NCI-H1436 treated with DMSO at 0.1 percent for 48 hours (cell line): ENCODE measurements around the gene CCDC61.

ENCODE experiments used
- DNase-seq: peaks from one replicate; lab custom pipeline; 2025; lab: John Stamatoyannopoulos, UW

CCDC61 gene

GRCh38 chr19:45994998-45995714 lies at the start of gene CCDC61:
Gene CCDC61, plus strand, starts transcription at chr19:45995467. Its CDS starts 7,552 bp downstream, at chr19:46003019.
- peak; percentile 98 for DNase-seq

GRCh38 chr19:45947926-45948325 lies 47.3 kb upstream of the CCDC61 start:
- DNase-seq, result no peak

- DNase-seq, result no peak
Observed at GRCh38 chr19:45952341-45952685, 43.0 kb upstream of the CCDC61 start.

- DNase-seq, result no peak
Observed at GRCh38 chr19:45952686-45953505, 42.4 kb upstream of the CCDC61 start.

GRCh38 chr19:45953676-45954075 lies 41.6 kb upstream of the CCDC61 start:
- DNase-seq, result no peak

- DNase-seq, result no peak
Observed at GRCh38 chr19:45954156-45954555, 41.1 kb upstream of the CCDC61 start.

GRCh38 chr19:45955905-45956608 lies 39.2 kb upstream of the CCDC61 start:
- DNase-seq, result no peak

- no peak for DNase-seq
Observed at GRCh38 chr19:45958320-45958719, 36.9 kb upstream of the CCDC61 start.

GRCh38 chr19:45958769-45959516 lies 36.3 kb upstream of the CCDC61 start:
- no peak for DNase-seq

- DNase-seq, result no peak
Observed at GRCh38 chr19:45959517-45960025, 35.7 kb upstream of the CCDC61 start.

GRCh38 chr19:45960595-45961235 lies 34.6 kb upstream of the CCDC61 start:
- DNase-seq, result no peak

GRCh38 chr19:45962021-45962420 lies 33.2 kb upstream of the CCDC61 start:
- no peak for DNase-seq

GRCh38 chr19:45967246-45967645 lies 28.0 kb upstream of the CCDC61 start:
- no peak for DNase-seq

- no peak for DNase-seq
Observed at GRCh38 chr19:45968626-45969025, 26.6 kb upstream of the CCDC61 start.

- no peak for DNase-seq
Observed at GRCh38 chr19:45969676-45970075, 25.6 kb upstream of the CCDC61 start.

GRCh38 chr19:45971260-45971902 lies 23.9 kb upstream of the CCDC61 start:
- DNase-seq, result no peak

- DNase-seq, result no peak
Observed at GRCh38 chr19:45972081-45972946, 23.0 kb upstream of the CCDC61 start.

- no peak for DNase-seq
Observed at GRCh38 chr19:45972947-45973540, 22.2 kb upstream of the CCDC61 start.

GRCh38 chr19:45973553-45974338 lies 21.5 kb upstream of the CCDC61 start, which contains the start of gene NOVA2:
Gene NOVA2, minus strand, starts transcription at chr19:45973865. Its CDS starts 514 bp downstream, at chr19:45973351.
- peak; percentile 35 for DNase-seq
